HG02884 (cell line): ENCODE results near the gene ABI3.
"Not testable (repeated sequence)": the region's sequence is repeated elsewhere in the genome, so short reads cannot be mapped to it uniquely, and the experiment has no call there.

Experiments
- ATAC-seq: cut with Tn5 transposase; IDR thresholded peaks from one replicate; pipeline ENCODE4 v1.9.1; 2021; ENCODE audit warnings: mild to moderate bottlenecking, moderate library complexity; ENCODE audit not compliant: unreplicated experiment

The ABI3 gene

GRCh38 chr17:49249292-49249794, 38.8 kb downstream of the ABI3 start:
- no peak for ATAC-seq

- ATAC-seq, result no peak
Observed at GRCh38 chr17:49249890-49250522, 39.5 kb downstream of the ABI3 start.

- no peak for ATAC-seq
Observed at GRCh38 chr17:49252148-49252695, 41.7 kb downstream of the ABI3 start.

- ATAC-seq, result no peak
Observed at GRCh38 chr17:49254066-49254465, 43.6 kb downstream of the ABI3 start.

GRCh38 chr17:49255125-49255524, 44.6 kb downstream of the ABI3 start:
- ATAC-seq, result no peak

- no peak for ATAC-seq
Observed at GRCh38 chr17:49258394-49258793, 47.9 kb downstream of the ABI3 start.

GRCh38 chr17:49259663-49260010, 49.1 kb downstream of the ABI3 start:
- no peak for ATAC-seq

- no peak for ATAC-seq
Observed at GRCh38 chr17:49260011-49260816, 49.7 kb downstream of the ABI3 start.

GRCh38 chr17:49260817-49261291, 50.3 kb downstream of the ABI3 start:
- no peak for ATAC-seq

- not testable (repeated sequence) for ATAC-seq
Observed at GRCh38 chr17:49261540-49261939, 51.0 kb downstream of the ABI3 start.

GRCh38 chr17:49266233-49266632, 55.7 kb downstream of the ABI3 start:
- ATAC-seq, result no peak

GRCh38 chr17:49267912-49268311, 57.4 kb downstream of the ABI3 start:
- ATAC-seq, result no peak

GRCh38 chr17:49269356-49269755, 58.8 kb downstream of the ABI3 start:
- ATAC-seq, result no peak
